ENCODE results near the gene CLSTN2.

The CLSTN2 gene

GRCh38 chr3:140368223-140368811 lies 433.3 kb downstream of the CLSTN2 start:
- no CpG with 5 or more reads among the region's 5 CpGs for WGBS, 2 donors (ENCODE audit: extremely low coverage in 2 of 2, insufficient read length in 2 of 2, insufficient replicate concordance in 1 of 2)
- Histone ChIP-seq H4K91ac (ENCODE audit: low read depth, low read length, poor library complexity) (no peak overlapping the region), H2BK12ac (ENCODE audit: low read length) (no peak overlapping the region), H3K79me1 (ENCODE audit: low read depth, low read length) (no peaks in the 10 kb centered on the region), H4K8ac (ENCODE audit: low read depth, low read length) (no peak overlapping the region), H3K9me3 (replicated peaks in 1 of 2; ENCODE audit: control insufficient read depth in 2 of 2, insufficient read depth in 1 of 2, low read depth in 1 of 2, low read length in 2 of 2) (no peaks in the 10 kb centered on the region), H3K14ac (ENCODE audit: low read length) (no peak overlapping the region), H2BK5ac (ENCODE audit: low read length) (no peak overlapping the region), H2BK120ac (ENCODE audit: low read depth, low read length) (no peak overlapping the region), H3K4me2 (ENCODE audit: insufficient read depth, low read length, poor library complexity, severe bottlenecking) (no peak overlapping the region), H3K4ac (ENCODE audit: low read length) (no peak overlapping the region), H2AK5ac (ENCODE audit: low read depth, low read length) (no peak overlapping the region), H2BK15ac (ENCODE audit: low read length) (no peak overlapping the region), H3K27me3 (ENCODE audit: control insufficient read depth in 3 of 3, insufficient read depth in 3 of 3, low read depth in 1 of 3, low read length in 3 of 3) (no peaks in the 10 kb centered on the region), H2AFZ (ENCODE audit: low read length) (no peak overlapping the region), H3K23ac (ENCODE audit: low read depth, low read length, poor library complexity) (no peak overlapping the region), H3K27ac (replicated peaks; ENCODE audit: low read length) (no peak overlapping the region), H3K36me3 (replicated peaks in 1 of 2; ENCODE audit: control insufficient read depth in 2 of 2, insufficient read depth in 2 of 2, low read length in 2 of 2) (no peaks in the 10 kb centered on the region), H3K4me1 (ENCODE audit: control insufficient read depth in 2 of 2, insufficient read depth in 1 of 2, low read depth in 1 of 2, low read length in 2 of 2) (peaks cover 0 to 2% of the 10 kb centered on the region in 2 donors), H3K4me3 (ENCODE audit: low read length in 2 of 2) (no peak overlapping the region), H3K9ac (ENCODE audit: low read depth, low read length, poor library complexity) (no peak overlapping the region), H3K18ac (ENCODE audit: low read length) (peak overlapping the region; percentile 17)
- DNase-seq (ENCODE audit: low spot score): no peak

- Histone ChIP-seq H3K79me1 (ENCODE audit: low read depth, low read length) (no peaks in the 10 kb centered on the region), H3K27me3 (ENCODE audit: control insufficient read depth in 3 of 3, insufficient read depth in 3 of 3, low read depth in 1 of 3, low read length in 3 of 3) (no peaks in the 10 kb centered on the region), H3K14ac (ENCODE audit: low read length) (no peak overlapping the region), H4K91ac (ENCODE audit: low read depth, low read length, poor library complexity) (no peak overlapping the region), H3K36me3 (replicated peaks in 1 of 2; ENCODE audit: control insufficient read depth in 2 of 2, insufficient read depth in 2 of 2, low read length in 2 of 2) (no peaks in the 10 kb centered on the region), H4K8ac (ENCODE audit: low read depth, low read length) (no peak overlapping the region), H2AFZ (ENCODE audit: low read length) (no peak overlapping the region), H3K27ac (replicated peaks; ENCODE audit: low read length) (no peak overlapping the region), H3K4me2 (ENCODE audit: insufficient read depth, low read length, poor library complexity, severe bottlenecking) (no peak overlapping the region), H2BK120ac (ENCODE audit: low read depth, low read length) (no peak overlapping the region), H3K18ac (ENCODE audit: low read length) (no peak overlapping the region), H3K4ac (ENCODE audit: low read length) (no peak overlapping the region), H3K4me1 (ENCODE audit: control insufficient read depth in 2 of 2, insufficient read depth in 1 of 2, low read depth in 1 of 2, low read length in 2 of 2) (peaks cover 0 to 3% of the 10 kb centered on the region in 2 donors), H3K23ac (ENCODE audit: low read depth, low read length, poor library complexity) (no peak overlapping the region), H2BK5ac (ENCODE audit: low read length) (no peak overlapping the region), H3K9ac (ENCODE audit: low read depth, low read length, poor library complexity) (no peak overlapping the region), H3K9me3 (replicated peaks in 1 of 2; ENCODE audit: control insufficient read depth in 2 of 2, insufficient read depth in 1 of 2, low read depth in 1 of 2, low read length in 2 of 2) (no peaks in the 10 kb centered on the region), H2AK5ac (ENCODE audit: low read depth, low read length) (no peak overlapping the region), H2BK12ac (ENCODE audit: low read length) (no peak overlapping the region), H2BK15ac (ENCODE audit: low read length) (no peak overlapping the region), H3K4me3 (ENCODE audit: low read length in 2 of 2) (no peak overlapping the region)
- no CpG with 5 or more reads among the region's 2 CpGs for WGBS, 2 donors (ENCODE audit: extremely low coverage in 2 of 2, insufficient read length in 2 of 2, insufficient replicate concordance in 1 of 2)
- no peak for DNase-seq (ENCODE audit: low spot score)
Observed at GRCh38 chr3:140370686-140371085, 435.7 kb downstream of the CLSTN2 start.

GRCh38 chr3:140373234-140373633 lies 438.2 kb downstream of the CLSTN2 start:
- H2BK15ac ChIP-seq (ENCODE audit: low read length): no peak overlapping the region
- no peak overlapping the region for H3K18ac ChIP-seq (ENCODE audit: low read length)
- no peak overlapping the region for H2BK12ac ChIP-seq (ENCODE audit: low read length)
- H3K23ac ChIP-seq (ENCODE audit: low read depth, low read length, poor library complexity): no peak overlapping the region
- no peak overlapping the region for H2BK120ac ChIP-seq (ENCODE audit: low read depth, low read length)
- no peak overlapping the region for H3K14ac ChIP-seq (ENCODE audit: low read length)
- WGBS, 2 donors (ENCODE audit: extremely low coverage in 2 of 2, insufficient read length in 2 of 2, insufficient replicate concordance in 1 of 2): no CpG with 5 or more reads among the region's 1 CpG
- no peak overlapping the region for H2AK5ac ChIP-seq (ENCODE audit: low read depth, low read length)
- H3K27ac ChIP-seq (replicated peaks; ENCODE audit: low read length): no peak overlapping the region
- no peak overlapping the region for H4K8ac ChIP-seq (ENCODE audit: low read depth, low read length)
- H4K91ac ChIP-seq (ENCODE audit: low read depth, low read length, poor library complexity): no peak overlapping the region
- H3K36me3 ChIP-seq (replicated peaks in 1 of 2; ENCODE audit: control insufficient read depth in 2 of 2, insufficient read depth in 2 of 2, low read length in 2 of 2): no peaks in the 10 kb centered on the region
- no peak overlapping the region for H2BK5ac ChIP-seq (ENCODE audit: low read length)
- H3K4ac ChIP-seq (ENCODE audit: low read length): no peak overlapping the region
- H3K4me3 ChIP-seq (ENCODE audit: low read length in 2 of 2): no peak overlapping the region
- H3K4me1 ChIP-seq (ENCODE audit: control insufficient read depth in 2 of 2, insufficient read depth in 1 of 2, low read depth in 1 of 2, low read length in 2 of 2): peaks cover 0 to 3% of the 10 kb centered on the region in 2 donors
- H3K9ac ChIP-seq (ENCODE audit: low read depth, low read length, poor library complexity): no peak overlapping the region
- no peak overlapping the region for H2AFZ ChIP-seq (ENCODE audit: low read length)
- no peak overlapping the region for H3K4me2 ChIP-seq (ENCODE audit: insufficient read depth, low read length, poor library complexity, severe bottlenecking)
- H3K27me3 ChIP-seq (ENCODE audit: control insufficient read depth in 3 of 3, insufficient read depth in 3 of 3, low read depth in 1 of 3, low read length in 3 of 3): no peaks in the 10 kb centered on the region
- no peaks in the 10 kb centered on the region for H3K79me1 ChIP-seq (ENCODE audit: low read depth, low read length)
- no peaks in the 10 kb centered on the region for H3K9me3 ChIP-seq (replicated peaks in 1 of 2; ENCODE audit: control insufficient read depth in 2 of 2, insufficient read depth in 1 of 2, low read depth in 1 of 2, low read length in 2 of 2)
- DNase-seq (ENCODE audit: low spot score): no peak

- Histone ChIP-seq H3K36me3 (replicated peaks in 1 of 2; ENCODE audit: control insufficient read depth in 2 of 2, insufficient read depth in 2 of 2, low read length in 2 of 2) (no peaks in the 10 kb centered on the region), H3K23ac (ENCODE audit: low read depth, low read length, poor library complexity) (no peak overlapping the region), H3K27me3 (ENCODE audit: control insufficient read depth in 3 of 3, insufficient read depth in 3 of 3, low read depth in 1 of 3, low read length in 3 of 3) (no peaks in the 10 kb centered on the region), H3K4me3 (ENCODE audit: low read length in 2 of 2) (no peak overlapping the region), H2BK5ac (ENCODE audit: low read length) (no peak overlapping the region), H3K4me2 (ENCODE audit: insufficient read depth, low read length, poor library complexity, severe bottlenecking) (no peak overlapping the region), H2BK15ac (ENCODE audit: low read length) (no peak overlapping the region), H2AFZ (ENCODE audit: low read length) (no peak overlapping the region), H2BK12ac (ENCODE audit: low read length) (no peak overlapping the region), H3K9me3 (replicated peaks in 1 of 2; ENCODE audit: control insufficient read depth in 2 of 2, insufficient read depth in 1 of 2, low read depth in 1 of 2, low read length in 2 of 2) (no peaks in the 10 kb centered on the region), H3K18ac (ENCODE audit: low read length) (no peak overlapping the region), H4K8ac (ENCODE audit: low read depth, low read length) (no peak overlapping the region), H2AK5ac (ENCODE audit: low read depth, low read length) (no peak overlapping the region), H4K91ac (ENCODE audit: low read depth, low read length, poor library complexity) (no peak overlapping the region), H3K4me1 (ENCODE audit: control insufficient read depth in 2 of 2, insufficient read depth in 1 of 2, low read depth in 1 of 2, low read length in 2 of 2) (peaks cover 0 to 3% of the 10 kb centered on the region in 2 donors), H3K27ac (replicated peaks; ENCODE audit: low read length) (no peak overlapping the region), H3K4ac (ENCODE audit: low read length) (no peak overlapping the region), H2BK120ac (ENCODE audit: low read depth, low read length) (no peak overlapping the region), H3K14ac (ENCODE audit: low read length) (no peak overlapping the region), H3K9ac (ENCODE audit: low read depth, low read length, poor library complexity) (no peak overlapping the region), H3K79me1 (ENCODE audit: low read depth, low read length) (no peaks in the 10 kb centered on the region)
- WGBS, 2 donors (ENCODE audit: extremely low coverage in 2 of 2, insufficient read length in 2 of 2, insufficient replicate concordance in 1 of 2): no CpG with 5 or more reads among the region's 1 CpG
- DNase-seq (ENCODE audit: low spot score): no peak
Observed at GRCh38 chr3:140375002-140375401, 440.0 kb downstream of the CLSTN2 start.

Measured in neuronal stem cell (in vitro differentiated cells).